Chondrocyte (in vitro differentiated cells): ENCODE results near the gene SAMSN1. TPM values are rescaled to one million over a fixed set of nuclear protein-coding genes. Genes with fewer than 3 reads are reported as not detected.

Experiments used
- DNase-seq: peaks from one replicate; pipeline ENCODE4 v3.0.0; 2021; ENCODE audit warnings: mixed read lengths, low spot score
- H3K27ac Mint-ChIP-seq: one replicate; pipeline ENCODE4 v1.8.0; 2021; ENCODE audit warnings: mild to moderate bottlenecking, moderate library complexity, mixed read lengths; ENCODE audit not compliant: unreplicated experiment
- H3K27me3 Mint-ChIP-seq: 2 replicates; pipeline ENCODE4 v1.8.0; 2021; ENCODE audit warnings: low read depth, mixed read lengths
- H3K36me3 Mint-ChIP-seq: 2 replicates; pipeline ENCODE4 v1.8.0; 2021; ENCODE audit warnings: low read depth, mixed read lengths
- H3K4me1 Mint-ChIP-seq: 2 replicates; pipeline ENCODE4 v1.8.0; 2021; ENCODE audit warnings: low read depth, mild to moderate bottlenecking, mixed read lengths
- H3K4me3 Mint-ChIP-seq: one replicate; pipeline ENCODE4 v1.8.0; 2021; ENCODE audit warnings: mild to moderate bottlenecking, moderate library complexity, mixed read lengths; ENCODE audit not compliant: unreplicated experiment
- H3K9me3 Mint-ChIP-seq: 2 replicates; pipeline ENCODE4 v1.8.0; 2021; ENCODE audit warnings: low read depth, mixed read lengths
- CTCF ChIP-seq: fragments of 200-600 bp; sonication (generic); IDR thresholded peaks from 2 replicates; pipeline ENCODE4 v1.5.0; 2021; ENCODE audit warnings: antibody characterized with exemption, mild to moderate bottlenecking, moderate library complexity
- total RNA-seq: library from RNA; stranded (reverse); gene quantifications from 3 replicates; pipeline ENCODE4 v1.2.1, GENCODE V29; 2021

SAMSN1 gene
- total RNA-seq, 1 donor from 2014 or later, result not detected

DNA sequence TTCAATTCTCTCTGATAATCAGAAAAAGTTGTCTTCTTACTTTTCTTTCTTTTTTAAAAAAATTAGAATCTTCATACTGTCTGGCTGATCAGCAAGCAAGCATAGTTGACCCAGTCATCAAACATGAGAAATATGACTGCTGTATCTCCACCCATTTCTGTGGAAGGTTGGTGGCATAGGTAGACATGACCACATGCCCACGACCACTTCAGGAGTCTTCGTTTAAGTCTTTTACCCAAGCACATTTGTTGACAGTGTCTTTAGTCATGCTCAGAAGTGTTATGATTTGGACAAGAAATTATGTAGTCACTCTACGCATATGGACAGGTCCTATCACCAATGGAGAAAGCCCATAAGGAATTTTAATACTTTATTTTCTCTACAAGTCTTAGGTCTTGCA is 88.4 kb downstream of the SAMSN1 start:
- no peaks in the 10 kb centered on the region for H3K36me3 Mint-ChIP-seq
- TF ChIP-seq CTCF, result no peak
- no peaks in the 10 kb centered on the region for H3K27me3 Mint-ChIP-seq
- H3K4me1 Mint-ChIP-seq, result no peaks in the 10 kb centered on the region
- H3K27ac Mint-ChIP-seq, result no peak overlapping the region
- no peak for DNase-seq
- H3K4me3 Mint-ChIP-seq, result no peak overlapping the region
- H3K9me3 Mint-ChIP-seq, result no peaks in the 10 kb centered on the region

GRCh38 chr21:14456911-14457310 is 89.2 kb downstream of the SAMSN1 start:
- H3K4me1 Mint-ChIP-seq, result no peaks in the 10 kb centered on the region
- no peak overlapping the region for H3K4me3 Mint-ChIP-seq
- no peaks in the 10 kb centered on the region for H3K27me3 Mint-ChIP-seq
- no peaks in the 10 kb centered on the region for H3K9me3 Mint-ChIP-seq
- H3K27ac Mint-ChIP-seq, result no peak overlapping the region
- no peak for DNase-seq
- H3K36me3 Mint-ChIP-seq, result no peaks in the 10 kb centered on the region
- no peak for TF ChIP-seq CTCF

DNA sequence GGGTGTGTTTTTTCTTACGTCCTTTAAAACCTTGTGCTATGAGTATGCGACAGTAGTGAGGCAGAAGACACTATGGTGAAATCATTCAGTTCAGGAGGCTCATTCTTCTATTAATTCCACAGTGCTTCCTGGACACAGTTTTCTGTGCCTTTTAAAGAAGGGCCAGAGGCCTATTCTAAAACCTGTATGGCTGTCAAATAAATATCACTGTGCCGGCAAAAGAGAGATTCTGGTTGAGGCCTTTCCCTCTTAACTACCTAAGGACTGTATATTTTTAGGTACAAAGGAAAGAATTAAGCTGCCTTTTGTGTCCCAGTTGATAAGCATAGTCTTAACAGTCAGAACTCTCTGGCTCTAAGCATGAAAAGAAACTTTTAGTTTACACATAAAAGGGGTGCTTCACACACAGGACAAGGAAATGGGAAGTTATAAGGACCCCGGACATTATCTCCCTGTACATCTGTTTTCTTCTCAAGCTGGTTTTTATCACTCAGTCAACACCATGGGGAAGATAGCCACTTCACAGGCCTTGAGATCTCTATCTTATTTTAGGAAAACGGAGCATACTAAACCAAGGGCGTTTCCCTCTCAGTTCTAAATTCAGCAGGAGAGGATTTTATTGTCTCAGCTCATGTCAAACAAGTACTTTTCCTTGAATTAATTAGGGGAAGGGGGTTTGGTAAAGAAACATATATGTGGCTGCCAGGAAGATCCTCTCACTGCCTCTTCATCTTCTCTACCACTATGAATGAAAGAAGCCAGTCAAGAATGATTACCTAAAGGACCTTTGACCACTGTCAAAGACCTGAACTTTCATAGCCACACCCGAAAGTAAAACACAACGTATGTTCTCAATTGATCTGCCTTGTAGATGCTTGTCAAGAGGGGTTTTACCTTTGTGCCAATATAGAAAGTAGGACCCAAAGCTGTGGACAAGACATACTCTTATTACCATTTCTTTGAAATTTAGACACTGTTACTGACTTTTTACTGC is 91.8 kb downstream of the SAMSN1 start:
- Mint-ChIP-seq H3K4me1 (no peaks in the 10 kb centered on the region), H3K27ac (no peak overlapping the region), H3K9me3 (no peaks in the 10 kb centered on the region), H3K4me3 (no peak overlapping the region), H3K27me3 (no peaks in the 10 kb centered on the region), H3K36me3 (no peaks in the 10 kb centered on the region)
- TF ChIP-seq CTCF, result no peak
- no peak for DNase-seq

GRCh38 chr21:14453339-14454015 is 92.6 kb downstream of the SAMSN1 start:
- Mint-ChIP-seq H3K27ac (no peak overlapping the region), H3K4me3 (no peak overlapping the region), H3K36me3 (no peaks in the 10 kb centered on the region), H3K27me3 (no peaks in the 10 kb centered on the region), H3K4me1 (no peaks in the 10 kb centered on the region), H3K9me3 (no peaks in the 10 kb centered on the region)
- DNase-seq, result no peak
- no peak for TF ChIP-seq CTCF

DNA sequence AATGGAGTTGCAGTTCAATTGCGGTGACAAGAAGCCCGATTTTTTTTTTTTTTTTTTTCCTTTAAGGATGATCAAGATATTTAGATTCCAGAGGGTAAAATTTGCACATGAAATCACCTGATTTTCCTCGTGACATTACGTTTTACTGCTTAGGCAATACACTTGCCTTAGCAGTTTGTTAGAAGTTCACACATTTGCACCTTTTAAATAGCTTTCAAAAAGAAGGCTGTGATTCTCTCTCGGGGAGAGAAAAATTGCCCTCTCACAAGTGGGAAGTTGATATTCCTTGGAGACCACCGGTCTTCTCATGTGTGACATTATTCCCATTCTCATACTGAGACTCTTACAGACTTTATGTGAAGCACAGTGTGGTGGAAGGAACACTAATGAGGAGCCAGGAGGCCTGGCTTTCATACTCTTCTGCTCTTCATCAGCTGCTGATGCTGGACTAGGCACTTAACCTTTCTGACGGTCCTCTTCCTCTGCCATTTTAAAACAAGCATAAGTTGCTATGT is 93.3 kb downstream of the SAMSN1 start:
- H3K4me3 Mint-ChIP-seq, result no peak overlapping the region
- no peak for DNase-seq
- no peak overlapping the region for H3K27ac Mint-ChIP-seq
- no peaks in the 10 kb centered on the region for H3K27me3 Mint-ChIP-seq
- no peaks in the 10 kb centered on the region for H3K36me3 Mint-ChIP-seq
- TF ChIP-seq CTCF, result no peak
- H3K4me1 Mint-ChIP-seq, result no peaks in the 10 kb centered on the region
- H3K9me3 Mint-ChIP-seq, result no peaks in the 10 kb centered on the region
